Activated CD4-positive, alpha-beta T cell treated with anti-CD3 and anti-CD28 coated beads, Interleukin-2, amount 50 U/mL, for 4 hours (primary cell): ENCODE data around the gene CHST6.
"Not testable (repeated sequence)": the region's sequence is repeated elsewhere in the genome, so short reads cannot be mapped to it uniquely, and the experiment has no call there.

Experiments used
- DNase-seq, 2 experiments: peaks; one replicate each; pipeline ENCODE4 v3.0.0-alpha.2; 2020

The CHST6 gene

GRCh38 chr16:75432828-75433731 lies 62.2 kb downstream of the CHST6 start, which contains the start of gene CFDP1:
TSS of gene CFDP1 (minus strand) at chr16:75433503. CDS start at chr16:75433352, 151 bp downstream.
- DNase-seq = peak; percentile 93 to 94

- no peak for DNase-seq
Observed at GRCh38 chr16:75429621-75430403, 65.4 kb downstream of the CHST6 start.

- DNase-seq = not testable (repeated sequence)
Observed at GRCh38 chr16:75426524-75426923, 68.7 kb downstream of the CHST6 start.

- not testable (repeated sequence) for DNase-seq
Observed at GRCh38 chr16:75424105-75424762, 71.0 kb downstream of the CHST6 start.

- no peak for DNase-seq
Observed at GRCh38 chr16:75423723-75424104, 71.5 kb downstream of the CHST6 start.
